Kidney (tissue), 14 donors: ENCODE results near the gene MORN1. TPM values are rescaled to one million over a fixed set of nuclear protein-coding genes. Genes with fewer than 3 reads are reported as not detected.

ENCODE experiments used
- DNase-seq, 5 donors: peaks; one replicate each; pipeline ENCODE4 v3.0.0-alpha.2; 2013 to 2020
- FAIRE-seq: peaks from 2 replicates; lab custom pipeline; 2012; peaks lifted over from hg19 to GRCh38; lab: Jason Lieb, UNC
- H3K27ac ChIP-seq, 2 donors: one replicate each; pipeline ENCODE4 v1.7.0; 2013; ENCODE audit warnings: low read depth in 2 of 2, low read length in 2 of 2, inconsistent platforms in 1 of 2
- H3K27me3 ChIP-seq: one replicate; pipeline ENCODE4 v1.7.1; 2013; ENCODE audit warnings: low read length, inconsistent platforms; ENCODE audit not compliant: control insufficient read depth, insufficient read depth
- H3K36me3 ChIP-seq, 3 donors: one replicate each; pipeline versions ENCODE4 v1.7.0 to v1.7.1; 2013; ENCODE audit warnings: low read length in 3 of 3, control low read depth in 1 of 3, inconsistent platforms in 1 of 3; ENCODE audit not compliant: insufficient read depth in 3 of 3, control insufficient read depth in 2 of 3
- H3K4me1 ChIP-seq, 3 donors: one replicate each; pipeline versions ENCODE4 v1.7.0 to v1.7.1; 2013; ENCODE audit warnings: low read length in 3 of 3, inconsistent platforms in 1 of 3, low read depth in 1 of 3; ENCODE audit not compliant: control insufficient read depth in 2 of 3, insufficient read depth in 2 of 3
- H3K4me3 ChIP-seq, 3 donors: one replicate each; pipeline versions ENCODE4 v1.7.0 to v1.8.1; 2013; ENCODE audit warnings: low read length in 3 of 3, control low read depth in 1 of 3, inconsistent platforms in 1 of 3
- H3K9ac ChIP-seq, 3 donors: one replicate each; pipeline versions ENCODE4 v1.7.0 to v1.7.1; 2013; ENCODE audit warnings: low read length in 3 of 3, control low read depth in 1 of 3, inconsistent platforms in 1 of 3
- H3K9me3 ChIP-seq, 3 donors: one replicate each; pipeline versions ENCODE4 v1.7.0 to v1.7.1; 2013; ENCODE audit warnings: low read length in 3 of 3, control low read depth in 1 of 3, inconsistent platforms in 1 of 3; ENCODE audit not compliant: control insufficient read depth in 2 of 3, insufficient read depth in 1 of 3
- CTCF ChIP-seq: IDR thresholded peaks from 3 replicates; pipeline ENCODE4 v1.5.1; 2012; ENCODE audit warnings: mild to moderate bottlenecking, moderate library complexity, borderline replicate concordance; ENCODE audit not compliant: insufficient read depth; ENCODE audit errors: extremely low read depth
- intact Hi-C: fragments of 100-400 bp; cut with DNase I; formaldehyde crosslinking; loops from one replicate; pipeline ENCODE4 v1.11.1; 2022
- polyA plus RNA-seq: library from polyadenylated mRNA; stranded (reverse); fragments of 350-450 nt; fragmentation: Illumina TruSeq; extraction: RNeasy Lipid Tissue Mini Kit (QIAGEN cat#74804); gene quantifications from one replicate; pipeline ENCODE4 v1.2.3, GENCODE V29; 2014; ENCODE audit warnings: low read depth, low replicate concordance; ENCODE audit not compliant: insufficient read depth
- total RNA-seq: library from RNA; stranded (reverse); fragmentation: NEBNext Ultra II Directional; extraction: Animal tissue kit (Norgen Biotek cat#: 25700); gene quantifications from one replicate; pipeline ENCODE4 v1.2.1, GENCODE V29; 2021
- donor health status: control.
- donor health status: control.
- donor health status: control.
- donor health status: control.
- donor health status: control.
- donor health status: DM: yes; HTN: yes; CAD: no.
- donor health status: Normal renal cell carcinoma (clear cell type).

MORN1 gene
- total and polyA plus RNA-seq, 2 donors from 2014 or later, result 9.0 to 24.7 TPM

GRCh38 chr1:2415337-2415736, 24.0 kb upstream of the MORN1 start:
- H3K9me3 ChIP-seq, result no peaks in the 10 kb centered on the region
- no peak overlapping the region for H3K27ac ChIP-seq
- no peaks in the 10 kb centered on the region for H3K27me3 ChIP-seq
- FAIRE-seq (no peak), DNase-seq (no peak)
- H3K4me1 ChIP-seq, result peaks cover 0 to 21% (median 12%) of the 10 kb centered on the region in 3 donors
- H3K4me3 ChIP-seq, result no peak overlapping the region
- H3K36me3 ChIP-seq, result no peaks in the 10 kb centered on the region
- TF ChIP-seq CTCF, result no peak
- intact Hi-C loops, result loop anchor here (5.0 to 10.0 kb wide), 2 partner anchors 129 to 372 kb away; no protein-coding TSS in a partner anchor
- H3K9ac ChIP-seq, result no peak overlapping the region

- peak overlapping the region in 1 of 3 donors; percentile 60 for H3K9ac ChIP-seq
- intact Hi-C loops, result loop anchor here (10.0 kb wide), 1 partner anchor 130 kb away; no protein-coding TSS in a partner anchor
- no peaks in the 10 kb centered on the region for H3K27me3 ChIP-seq
- peak overlapping the region in 2 of 3 donors; percentile 12 to 79 for H3K4me3 ChIP-seq
- H3K36me3 ChIP-seq, result no peaks in the 10 kb centered on the region
- no peak overlapping the region for H3K27ac ChIP-seq
- peaks cover 0 to 21% (median 12%) of the 10 kb centered on the region in 3 donors for H3K4me1 ChIP-seq
- DNase-seq (peak; percentile 70 to 91 (median 82)), FAIRE-seq (no peak)
- TF ChIP-seq CTCF, result peak; percentile 92
- H3K9me3 ChIP-seq, result no peaks in the 10 kb centered on the region
These were observed 23.1 kb upstream of the MORN1 start for GRCh38 chr1:2414297-2414958.

- Histone ChIP-seq H3K36me3 (no peaks in the 10 kb centered on the region), H3K4me3 (peak overlapping the region in 2 of 3 donors; percentile 12 to 79), H3K4me1 (peaks cover 0 to 21% (median 12%) of the 10 kb centered on the region in 3 donors), H3K27me3 (no peaks in the 10 kb centered on the region), H3K9ac (peak overlapping the region in 2 of 3 donors; percentile 16 to 58), H3K9me3 (no peaks in the 10 kb centered on the region), H3K27ac (peak overlapping the region in 1 of 2 donors; percentile 51)
- FAIRE-seq (no peak), DNase-seq (peak in 2 of 5 donors; percentile 19 to 86)
- intact Hi-C loops, result loop anchor here (10.0 kb wide), 1 partner anchor 131 kb away; no protein-coding TSS in a partner anchor
- no peak for TF ChIP-seq CTCF
These were observed 22.3 kb upstream of the MORN1 start for GRCh38 chr1:2413495-2414296.
